Lung (tissue), 12 donors: Measurements from ENCODE around the gene COG1. TPM values are rescaled to one million over a fixed set of nuclear protein-coding genes. Genes with fewer than 3 reads are reported as not detected.
"Not testable (repeated sequence)": the region's sequence is repeated elsewhere in the genome, so short reads cannot be mapped to it uniquely, and the experiment has no call there.

ENCODE experiments used
- ATAC-seq: fragments of 200-7000 bp; cut with Tn5 transposase; one replicate; pipeline ENCODE4 v1.9.1; 2020; ENCODE audit warnings: moderate number of reproducible peaks; ENCODE audit not compliant: insufficient read depth, low FRiP score
- DNase-seq, 3 donors: peaks; one replicate each; pipeline ENCODE4 v3.0.0-alpha.2; 2013 to 2017
- H3K27ac ChIP-seq, 2 donors: one replicate each; pipeline ENCODE4 v1.5.1; 2013; ENCODE audit warnings: mild to moderate bottlenecking in 2 of 2, moderate library complexity in 2 of 2, control low read depth in 1 of 2, inconsistent platforms in 1 of 2, low read depth in 1 of 2, low read length in 1 of 2
- H3K27me3 ChIP-seq, 3 donors: one replicate each; pipeline ENCODE4 v1.5.1; 2013; ENCODE audit warnings: low read length in 2 of 3; ENCODE audit not compliant: control insufficient read depth in 3 of 3, insufficient read depth in 3 of 3
- H3K36me3 ChIP-seq, 4 donors: one replicate each; pipeline ENCODE4 v1.5.1; 2013; ENCODE audit warnings: low read length in 4 of 4, mild to moderate bottlenecking in 1 of 4, moderate library complexity in 1 of 4; ENCODE audit not compliant: control insufficient read depth in 4 of 4, insufficient read depth in 4 of 4
- H3K4me1 ChIP-seq, 5 donors: one replicate each; pipeline ENCODE4 v1.5.1; 2013; ENCODE audit warnings: low read length in 5 of 5, mild to moderate bottlenecking in 2 of 5, moderate library complexity in 1 of 5; ENCODE audit not compliant: control insufficient read depth in 5 of 5, insufficient read depth in 5 of 5
- H3K4me3 ChIP-seq: one replicate; pipeline ENCODE4 v1.5.1; 2013; ENCODE audit warnings: mild to moderate bottlenecking, control low read depth, moderate library complexity
- H3K9ac ChIP-seq, 2 donors: one replicate each; pipeline ENCODE4 v1.5.1; 2013; ENCODE audit warnings: low read length in 2 of 2, control low read depth in 1 of 2; ENCODE audit not compliant: insufficient read depth in 1 of 2
- H3K9me3 ChIP-seq, 4 donors: one replicate each; pipeline ENCODE4 v1.5.1; 2013; ENCODE audit warnings: low read length in 3 of 4, mild to moderate bottlenecking in 1 of 4, moderate library complexity in 1 of 4; ENCODE audit not compliant: control insufficient read depth in 4 of 4, insufficient read depth in 3 of 4
- CTCF ChIP-seq: IDR thresholded peaks from 2 replicates; pipeline ENCODE4 v1.5.1; 2012; ENCODE audit warnings: mild to moderate bottlenecking; ENCODE audit errors: control extremely low read depth, extremely low read depth
- WGBS, 2 donors: extraction: QIAGEN DNeasy Blood & Tissue Kit; methylation state at CpG; one replicate each; pipeline ENCODE4 v1.1.7; 2013; 5-methylcytosine and 5-hydroxymethylcytosine counted together
- polyA plus RNA-seq, 2 donors: library from polyadenylated mRNA; stranded (reverse); fragments of 200-250 nt; gene quantifications; one replicate each; pipeline ENCODE4 v1.2.1, GENCODE V29; 2013
- total RNA-seq, 2 donors: library from RNA; depleted of rRNA in 1 of 2; stranded (reverse); fragments of >200 nt in 1 of 2; gene quantifications; one replicate each; pipeline ENCODE4 v1.2.1, GENCODE V29; 2014 to 2021
- donor health status: control.
- donor health status: control.
- donor health status: Bipolar disorder and iron deficiency.
- donor health status: healthy.
- donor health status: DM: yes; HTN: yes; CAD: no.

The COG1 gene
- total and polyA plus RNA-seq, 4 donors = 13.3 to 41.2 (median 21.1) TPM

- Histone ChIP-seq H3K27me3 (peaks cover 0 to 6% (median 0%) of the 10 kb centered on the region in 3 donors), H3K9ac (no peak overlapping the region), H3K36me3 (no peaks in the 10 kb centered on the region), H3K4me3 (no peak overlapping the region), H3K27ac (no peak overlapping the region), H3K9me3 (peaks cover 0 to 14% (median 1%) of the 10 kb centered on the region in 4 donors), H3K4me1 (peaks cover 0 to 2% (median 0%) of the 10 kb centered on the region in 5 donors)
- ATAC-seq (no peak), DNase-seq (no peak)
- no peak for TF ChIP-seq CTCF
- 73 to 80% methylated on average over 6 of the region's 6 CpGs for WGBS, 2 donors
Measured at GRCh38 chr17:73148540-73149334, 44.1 kb upstream of the COG1 start.

- H3K4me1 ChIP-seq, H3K4me3 ChIP-seq, H3K36me3 ChIP-seq, H3K9me3 ChIP-seq, H3K27ac ChIP-seq, H3K9ac ChIP-seq, ATAC-seq, DNase-seq, H3K27me3 ChIP-seq: not testable (repeated sequence)
- WGBS, 2 donors = 75 to 79% methylated on average over 14 of the region's 14 CpGs
Measured at GRCh38 chr17:73150622-73151300, 42.1 kb upstream of the COG1 start.

- no peaks in the 10 kb centered on the region for H3K36me3 ChIP-seq
- no peak overlapping the region for H3K4me3 ChIP-seq
- peaks cover 0 to 21% (median 1%) of the 10 kb centered on the region in 5 donors for H3K4me1 ChIP-seq
- H3K27me3 ChIP-seq = peaks cover 0 to 6% (median 0%) of the 10 kb centered on the region in 3 donors
- DNase-seq (no peak), ATAC-seq (no peak)
- no peak overlapping the region for H3K27ac ChIP-seq
- no peak overlapping the region for H3K9ac ChIP-seq
- 44 to 59% methylated on average over 9 of the region's 9 CpGs for whole genome bisulfite sequencing, 2 donors
- H3K9me3 ChIP-seq = peaks cover 0 to 2% (median 0%) of the 10 kb centered on the region in 4 donors
- no peak for TF ChIP-seq CTCF
Measured at GRCh38 chr17:73151916-73152632, 40.8 kb upstream of the COG1 start.
